GM06990 (cell line): ENCODE measurements around the gene NFIA.
"Not testable (repeated sequence)": the region's sequence is repeated elsewhere in the genome, so short reads cannot be mapped to it uniquely, and the experiment has no call there.

Experiments used
- DNase-seq: peaks from one replicate; pipeline ENCODE4 v3.0.0-alpha.2; 2011; ENCODE audit not compliant: insufficient read length; ENCODE audit errors: extremely low read depth
- H3K27me3 ChIP-seq: replicated peaks from 2 replicates; pipeline ENCODE4 v1.6.0; 2011; ENCODE audit warnings: low read length; ENCODE audit not compliant: control insufficient read depth, insufficient read depth
- H3K36me3 ChIP-seq: 2 replicates; pipeline ENCODE4 v1.5.1; 2011; ENCODE audit warnings: low read length; ENCODE audit not compliant: control insufficient read depth, insufficient read depth
- H3K4me3 ChIP-seq: replicated peaks from 2 replicates; pipeline ENCODE4 v1.5.1; 2011; ENCODE audit warnings: low read depth, mild to moderate bottlenecking, control low read depth, low read length
- TF ChIP-seq, protein P1 (sequence below): IDR thresholded peaks from 2 replicates; pipeline ENCODE4 v1.5.1; 2011; ENCODE audit warnings: low read length, control low read depth, mild to moderate bottlenecking, inconsistent platforms; ENCODE audit not compliant: insufficient read depth, poor library complexity, severe bottlenecking

The NFIA gene

DNA sequence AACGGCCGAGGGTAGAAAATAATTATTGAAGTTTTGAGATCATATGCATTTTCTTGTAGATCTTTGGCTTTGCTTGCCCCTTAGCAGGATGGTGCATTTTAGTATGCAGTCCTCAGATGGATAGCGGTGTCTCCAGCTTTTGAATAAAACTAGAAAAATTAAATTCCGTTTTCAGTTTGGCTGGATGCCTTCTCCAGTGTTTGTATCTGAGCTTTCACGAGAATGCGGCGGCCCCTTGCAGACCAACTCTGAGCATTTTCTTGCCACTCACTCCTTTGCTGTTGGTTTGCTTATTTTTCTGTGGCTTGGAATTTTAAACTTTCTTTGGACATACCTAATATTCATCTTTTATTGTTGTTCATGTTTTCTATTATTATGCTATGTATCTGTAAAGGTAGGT is 192.6 kb downstream of the NFIA start:
- H3K27me3 ChIP-seq, result no peaks in the 10 kb centered on the region; the same call in 1 of the 2 replicates
- no peak for DNase-seq
- H3K36me3 ChIP-seq, result no peaks in the 10 kb centered on the region
- H3K4me3 ChIP-seq, result no peak overlapping the region
- TF ChIP-seq, protein P1, sequence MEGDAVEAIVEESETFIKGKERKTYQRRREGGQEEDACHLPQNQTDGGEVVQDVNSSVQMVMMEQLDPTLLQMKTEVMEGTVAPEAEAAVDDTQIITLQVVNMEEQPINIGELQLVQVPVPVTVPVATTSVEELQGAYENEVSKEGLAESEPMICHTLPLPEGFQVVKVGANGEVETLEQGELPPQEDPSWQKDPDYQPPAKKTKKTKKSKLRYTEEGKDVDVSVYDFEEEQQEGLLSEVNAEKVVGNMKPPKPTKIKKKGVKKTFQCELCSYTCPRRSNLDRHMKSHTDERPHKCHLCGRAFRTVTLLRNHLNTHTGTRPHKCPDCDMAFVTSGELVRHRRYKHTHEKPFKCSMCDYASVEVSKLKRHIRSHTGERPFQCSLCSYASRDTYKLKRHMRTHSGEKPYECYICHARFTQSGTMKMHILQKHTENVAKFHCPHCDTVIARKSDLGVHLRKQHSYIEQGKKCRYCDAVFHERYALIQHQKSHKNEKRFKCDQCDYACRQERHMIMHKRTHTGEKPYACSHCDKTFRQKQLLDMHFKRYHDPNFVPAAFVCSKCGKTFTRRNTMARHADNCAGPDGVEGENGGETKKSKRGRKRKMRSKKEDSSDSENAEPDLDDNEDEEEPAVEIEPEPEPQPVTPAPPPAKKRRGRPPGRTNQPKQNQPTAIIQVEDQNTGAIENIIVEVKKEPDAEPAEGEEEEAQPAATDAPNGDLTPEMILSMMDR, result no peak

- DNase-seq, result no peak
- Histone ChIP-seq H3K4me3 (no peak overlapping the region), H3K36me3 (no peaks in the 10 kb centered on the region), H3K27me3 (no peaks in the 10 kb centered on the region; the same call in 1 of the 2 replicates)
- TF ChIP-seq, protein P1, result no peak
Observed at GRCh38 chr1:61276246-61276645, 193.9 kb downstream of the NFIA start.

GRCh38 chr1:61277121-61277690 is 194.8 kb downstream of the NFIA start:
- TF ChIP-seq, protein P1, result no peak
- no peaks in the 10 kb centered on the region for H3K36me3 ChIP-seq
- no peak overlapping the region for H3K4me3 ChIP-seq
- DNase-seq, result no peak
- H3K27me3 ChIP-seq, result no peaks in the 10 kb centered on the region; the same call in 1 of the 2 replicates

- DNase-seq, H3K4me3 ChIP-seq, H3K36me3 ChIP-seq, H3K27me3 ChIP-seq: not testable (repeated sequence)
Observed at GRCh38 chr1:61278503-61278902, 196.1 kb downstream of the NFIA start.

- TF ChIP-seq, protein P1, result no peak
- no peak overlapping the region for H3K4me3 ChIP-seq
- no peaks in the 10 kb centered on the region; the same call in 1 of the 2 replicates for H3K27me3 ChIP-seq
- H3K36me3 ChIP-seq, result no peaks in the 10 kb centered on the region
- no peak for DNase-seq
Observed at GRCh38 chr1:61278966-61279365, 196.6 kb downstream of the NFIA start.

DNA sequence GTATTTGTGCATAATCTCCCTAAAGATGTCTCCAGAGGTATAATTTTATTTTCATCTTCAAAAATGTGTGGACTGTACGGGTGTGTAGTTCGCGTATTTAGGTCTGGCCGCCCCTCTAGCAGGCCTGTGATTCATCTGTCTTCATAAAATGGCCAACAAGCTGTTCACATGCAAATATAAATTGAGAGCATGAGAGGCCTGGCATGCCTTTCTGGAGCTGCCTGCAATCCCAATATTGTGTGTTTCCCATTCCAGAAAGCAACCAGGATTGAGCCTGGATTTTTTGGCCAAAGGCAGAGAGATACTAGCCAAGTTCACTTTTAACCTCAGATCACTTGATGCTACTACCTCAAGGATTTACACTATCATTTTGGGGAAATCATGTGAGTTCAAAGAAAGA is 197.2 kb downstream of the NFIA start:
- H3K27me3 ChIP-seq, result no peaks in the 10 kb centered on the region; the same call in 1 of the 2 replicates
- H3K4me3 ChIP-seq, result no peak overlapping the region
- H3K36me3 ChIP-seq, result no peaks in the 10 kb centered on the region
- DNase-seq, result no peak
- TF ChIP-seq, protein P1, result no peak
